GM21529 (cell line): ENCODE data around the gene KMT2E.
A peak's percentile ranks its signal among the peaks of the same experiment; 100 is the strongest.
"Not testable (repeated sequence)": the region's sequence is repeated elsewhere in the genome, so short reads cannot be mapped to it uniquely, and the experiment has no call there.

Experiments
- ATAC-seq: cut with Tn5 transposase; IDR thresholded peaks from one replicate; pipeline ENCODE4 v1.9.1; 2021; ENCODE audit not compliant: unreplicated experiment

Gene KMT2E

GRCh38 chr7:105013816-105014692 is at the start of gene KMT2E:
TSS of gene KMT2E (plus strand) at chr7:105014205. CDS start at chr7:105040953, 26,748 bp downstream.
- ATAC-seq = peak; percentile 24

- ATAC-seq = no peak
Measured at GRCh38 chr7:104964626-104965236, 49.3 kb upstream of the KMT2E start.

GRCh38 chr7:104966022-104966421 is 48.0 kb upstream of the KMT2E start:
- no peak for ATAC-seq

- ATAC-seq = no peak
Measured at GRCh38 chr7:104967088-104967487, 46.9 kb upstream of the KMT2E start.

- ATAC-seq = no peak
Measured at GRCh38 chr7:104967595-104967994, 46.4 kb upstream of the KMT2E start.

GRCh38 chr7:104968648-104969047 is 45.4 kb upstream of the KMT2E start:
- no peak for ATAC-seq

- no peak for ATAC-seq
Measured at GRCh38 chr7:104969183-104969582, 44.8 kb upstream of the KMT2E start.

GRCh38 chr7:104971290-104972071 is 42.5 kb upstream of the KMT2E start:
- ATAC-seq = no peak

GRCh38 chr7:104972500-104972899 is 41.5 kb upstream of the KMT2E start:
- ATAC-seq = no peak

- no peak for ATAC-seq
Measured at GRCh38 chr7:104973227-104973626, 40.8 kb upstream of the KMT2E start.

GRCh38 chr7:104973909-104974415 is 40.0 kb upstream of the KMT2E start:
- no peak for ATAC-seq

- not testable (repeated sequence) for ATAC-seq
Measured at GRCh38 chr7:104975553-104975952, 38.5 kb upstream of the KMT2E start.

GRCh38 chr7:104976966-104977636 is 36.9 kb upstream of the KMT2E start:
- ATAC-seq = no peak

GRCh38 chr7:104978460-104978859 is 35.5 kb upstream of the KMT2E start:
- no peak for ATAC-seq

GRCh38 chr7:104979167-104979841 is 34.7 kb upstream of the KMT2E start:
- no peak for ATAC-seq

GRCh38 chr7:104980440-104980839 is 33.6 kb upstream of the KMT2E start:
- ATAC-seq = no peak

GRCh38 chr7:104980841-104981671 is 32.9 kb upstream of the KMT2E start:
- ATAC-seq = no peak

- ATAC-seq = no peak
Measured at GRCh38 chr7:104981672-104982037, 32.4 kb upstream of the KMT2E start.

GRCh38 chr7:104982308-104983075 is 31.5 kb upstream of the KMT2E start:
- no peak for ATAC-seq
